Non-pigmented ciliary epithelial cell (primary cell): ENCODE measurements around the gene CENPM.

Experiments
- DNase-seq: peaks from one replicate; pipeline ENCODE4 v3.0.0-alpha.2; 2010; ENCODE audit warnings: low read depth

CENPM gene

GRCh38 chr22:41932353-41932752 is 14.6 kb downstream of the CENPM start:
- no peak for DNase-seq

- DNase-seq: no peak
Measured at GRCh38 chr22:41931701-41932269, 15.2 kb downstream of the CENPM start.

GRCh38 chr22:41929418-41929810 is 17.5 kb downstream of the CENPM start:
- DNase-seq: no peak

GRCh38 chr22:41928593-41929417 is 18.1 kb downstream of the CENPM start:
- no peak for DNase-seq

GRCh38 chr22:41927813-41928212 is 19.1 kb downstream of the CENPM start:
- DNase-seq: no peak

GRCh38 chr22:41925783-41926460 is 21.0 kb downstream of the CENPM start:
- DNase-seq: no peak

GRCh38 chr22:41923595-41924276 is 23.2 kb downstream of the CENPM start:
- no peak for DNase-seq

GRCh38 chr22:41922940-41923594 is 23.9 kb downstream of the CENPM start:
- DNase-seq: no peak

GRCh38 chr22:41922328-41922727 is 24.6 kb downstream of the CENPM start:
- no peak for DNase-seq

- DNase-seq: no peak
Measured at GRCh38 chr22:41920271-41920976, 26.5 kb downstream of the CENPM start.

- DNase-seq: no peak
Measured at GRCh38 chr22:41919357-41920224, 27.4 kb downstream of the CENPM start.

GRCh38 chr22:41917903-41918791 is 28.8 kb downstream of the CENPM start:
- peak; percentile 11 for DNase-seq

GRCh38 chr22:41917375-41917902 is 29.5 kb downstream of the CENPM start:
- no peak for DNase-seq

GRCh38 chr22:41916745-41917358 is 30.1 kb downstream of the CENPM start:
- DNase-seq: no peak

- no peak for DNase-seq
Measured at GRCh38 chr22:41915786-41916493, 31.0 kb downstream of the CENPM start.

GRCh38 chr22:41915035-41915785 is 31.7 kb downstream of the CENPM start, which contains the start of gene SHISA8:
SHISA8 (minus strand) TSS chr22:41915074; CDS start chr22:41914667, 407 bp downstream.
- DNase-seq: no peak

GRCh38 chr22:41914611-41915034 is 32.3 kb downstream of the CENPM start:
- no peak for DNase-seq
